Lower lobe of right lung (tissue), 2 donors: Measurements from ENCODE around the gene DNMT3B. TPM values are rescaled to one million over a fixed set of nuclear protein-coding genes. Genes with fewer than 3 reads are reported as not detected.

Source experiments
- ATAC-seq, 2 donors: fragments of 200-7000 bp; cut with Tn5 transposase; one replicate each; pipeline ENCODE4 v1.9.1; 2020 to 2022; ENCODE audit warnings: mild to moderate bottlenecking in 2 of 2, moderate library complexity in 2 of 2
- DNase-seq: peaks from one replicate; pipeline ENCODE4 v3.0.0-alpha.2; 2020
- H3K27ac ChIP-seq: fragments of 200-600 bp; one replicate; pipeline ENCODE4 v1.8.0; 2022
- H3K27me3 ChIP-seq: fragments of 200-600 bp; one replicate; pipeline ENCODE4 v1.8.0; 2022; ENCODE audit warnings: low read depth
- H3K36me3 ChIP-seq: fragments of 200-600 bp; one replicate; pipeline ENCODE4 v1.8.0; 2022; ENCODE audit warnings: mild to moderate bottlenecking
- H3K4me1 ChIP-seq: fragments of 200-600 bp; one replicate; pipeline ENCODE4 v1.8.0; 2022
- H3K4me3 ChIP-seq: fragments of 200-600 bp; one replicate; pipeline ENCODE4 v1.8.0; 2022; ENCODE audit warnings: mild to moderate bottlenecking
- H3K9me3 ChIP-seq: fragments of 200-600 bp; one replicate; pipeline ENCODE4 v1.8.0; 2022
- intact Hi-C: fragments of 100-400 bp; cut with DNase I; formaldehyde crosslinking; loops from one replicate; pipeline ENCODE4 v1.11.0; 2022
- total RNA-seq: library from RNA; stranded (reverse); fragmentation: NEBNext Ultra II Directional; extraction: Animal tissue kit (Norgen Biotek cat#: 25700); gene quantifications from one replicate; pipeline ENCODE4 v1.2.1, GENCODE V29; 2021
- TF ChIP-seq, protein P1 (sequence below): fragments of 200-600 bp; IDR thresholded peaks from one replicate; pipeline ENCODE4 v1.8.0; 2022; ENCODE audit warnings: antibody characterized with exemption, mild to moderate bottlenecking
- donor health status: DM: no; HTN: yes; CAD: no; lungs with severe emphysema.

The DNMT3B gene
- total RNA-seq, 1 donor from 2014 or later = 1.1 TPM

GRCh38 chr20:32749914-32750637, 12.1 kb upstream of the DNMT3B start:
- ATAC-seq = no peak
- DNase-seq = no peak
- no peaks in the 10 kb centered on the region for H3K9me3 ChIP-seq
- no peaks in the 10 kb centered on the region for H3K36me3 ChIP-seq
- TF ChIP-seq, protein P1, sequence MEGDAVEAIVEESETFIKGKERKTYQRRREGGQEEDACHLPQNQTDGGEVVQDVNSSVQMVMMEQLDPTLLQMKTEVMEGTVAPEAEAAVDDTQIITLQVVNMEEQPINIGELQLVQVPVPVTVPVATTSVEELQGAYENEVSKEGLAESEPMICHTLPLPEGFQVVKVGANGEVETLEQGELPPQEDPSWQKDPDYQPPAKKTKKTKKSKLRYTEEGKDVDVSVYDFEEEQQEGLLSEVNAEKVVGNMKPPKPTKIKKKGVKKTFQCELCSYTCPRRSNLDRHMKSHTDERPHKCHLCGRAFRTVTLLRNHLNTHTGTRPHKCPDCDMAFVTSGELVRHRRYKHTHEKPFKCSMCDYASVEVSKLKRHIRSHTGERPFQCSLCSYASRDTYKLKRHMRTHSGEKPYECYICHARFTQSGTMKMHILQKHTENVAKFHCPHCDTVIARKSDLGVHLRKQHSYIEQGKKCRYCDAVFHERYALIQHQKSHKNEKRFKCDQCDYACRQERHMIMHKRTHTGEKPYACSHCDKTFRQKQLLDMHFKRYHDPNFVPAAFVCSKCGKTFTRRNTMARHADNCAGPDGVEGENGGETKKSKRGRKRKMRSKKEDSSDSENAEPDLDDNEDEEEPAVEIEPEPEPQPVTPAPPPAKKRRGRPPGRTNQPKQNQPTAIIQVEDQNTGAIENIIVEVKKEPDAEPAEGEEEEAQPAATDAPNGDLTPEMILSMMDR = no peak
- H3K27me3 ChIP-seq = no peaks in the 10 kb centered on the region
- H3K4me1 ChIP-seq = no peaks in the 10 kb centered on the region
- intact Hi-C loops = no loop called here
- H3K4me3 ChIP-seq = no peak overlapping the region
- no peak overlapping the region for H3K27ac ChIP-seq

DNA sequence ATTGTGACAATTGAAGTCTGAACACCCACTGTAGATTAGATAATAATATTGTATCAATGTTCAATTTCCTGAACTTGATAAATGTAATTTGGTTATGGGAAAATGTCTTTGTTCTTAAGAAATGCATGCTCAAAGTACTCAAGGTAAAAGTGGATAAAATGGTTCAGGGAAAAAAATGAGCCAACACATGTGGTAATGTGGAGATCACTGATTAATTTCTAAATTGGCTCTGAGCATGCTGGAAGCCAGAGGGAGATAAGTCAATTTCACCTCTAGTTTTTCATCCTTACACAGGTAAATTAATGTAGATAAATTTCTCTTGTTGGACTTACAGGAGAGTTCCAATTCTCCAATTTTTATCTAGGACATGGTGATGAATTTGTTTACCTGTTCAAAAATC, 10.9 kb upstream of the DNMT3B start:
- intact Hi-C loops = no loop called here
- H3K4me3 ChIP-seq = no peak overlapping the region
- H3K27ac ChIP-seq = no peak overlapping the region
- DNase-seq (no peak), ATAC-seq (no peak)
- no peaks in the 10 kb centered on the region for H3K27me3 ChIP-seq
- TF ChIP-seq, protein P1 = no peak
- H3K36me3 ChIP-seq = no peaks in the 10 kb centered on the region
- H3K4me1 ChIP-seq = no peaks in the 10 kb centered on the region
- no peaks in the 10 kb centered on the region for H3K9me3 ChIP-seq

GRCh38 chr20:32751702-32752457, 10.3 kb upstream of the DNMT3B start:
- Histone ChIP-seq H3K27me3 (no peaks in the 10 kb centered on the region), H3K9me3 (no peaks in the 10 kb centered on the region), H3K4me3 (no peak overlapping the region), H3K27ac (no peak overlapping the region), H3K36me3 (no peaks in the 10 kb centered on the region), H3K4me1 (no peaks in the 10 kb centered on the region)
- TF ChIP-seq, protein P1 = no peak
- DNase-seq (no peak), ATAC-seq (no peak)
- intact Hi-C loops = no loop called here

GRCh38 chr20:32752458-32753250, 9.5 kb upstream of the DNMT3B start:
- TF ChIP-seq, protein P1 = no peak

GRCh38 chr20:32753731-32754130, 8.5 kb upstream of the DNMT3B start:
- H3K9me3 ChIP-seq = no peaks in the 10 kb centered on the region
- TF ChIP-seq, protein P1 = no peak
- H3K4me3 ChIP-seq = no peak overlapping the region
- DNase-seq (no peak), ATAC-seq (no peak)
- intact Hi-C loops = no loop called here
- no peak overlapping the region for H3K27ac ChIP-seq
- no peaks in the 10 kb centered on the region for H3K27me3 ChIP-seq
- no peaks in the 10 kb centered on the region for H3K36me3 ChIP-seq
- H3K4me1 ChIP-seq = no peaks in the 10 kb centered on the region

More at GRCh38 chr20:32752458-32753250, 9.5 kb upstream of the DNMT3B start:
- H3K36me3 ChIP-seq = no peaks in the 10 kb centered on the region
- intact Hi-C loops = no loop called here
- no peaks in the 10 kb centered on the region for H3K27me3 ChIP-seq
- no peaks in the 10 kb centered on the region for H3K4me1 ChIP-seq
- no peak overlapping the region for H3K4me3 ChIP-seq
- H3K9me3 ChIP-seq = no peaks in the 10 kb centered on the region
- ATAC-seq (no peak), DNase-seq (no peak)
- H3K27ac ChIP-seq = no peak overlapping the region
